Measurements from ENCODE around the gene PROZ. TPM values are rescaled to one million over a fixed set of nuclear protein-coding genes. Genes with fewer than 3 reads are reported as not detected.
"Not testable (repeated sequence)": the region's sequence is repeated elsewhere in the genome, so short reads cannot be mapped to it uniquely, and the experiment has no call there.

PROZ gene
- total and polyA plus RNA-seq, 4 donors: not detected

DNA sequence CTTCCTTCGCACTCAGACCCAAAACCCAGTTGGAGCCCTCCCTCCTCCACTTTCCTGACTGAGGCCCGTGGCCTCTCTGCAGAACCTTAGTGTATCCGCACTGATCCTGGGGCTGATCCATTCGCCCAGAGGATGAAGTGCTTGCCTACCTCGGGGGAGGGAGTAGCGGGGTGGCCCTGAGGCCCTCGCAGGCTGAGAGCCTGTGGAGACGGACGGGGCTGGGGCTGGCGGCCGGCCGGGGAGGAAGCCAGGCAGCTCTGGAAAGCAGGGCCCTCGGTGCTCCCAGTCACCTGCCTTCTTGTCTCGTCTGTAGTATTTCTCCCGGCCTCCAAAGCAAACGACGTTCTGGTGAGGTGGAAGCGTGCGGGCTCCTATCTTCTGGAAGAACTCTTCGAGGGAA is 1.3 kb downstream of the PROZ start:
- TF ChIP-seq, protein P1, sequence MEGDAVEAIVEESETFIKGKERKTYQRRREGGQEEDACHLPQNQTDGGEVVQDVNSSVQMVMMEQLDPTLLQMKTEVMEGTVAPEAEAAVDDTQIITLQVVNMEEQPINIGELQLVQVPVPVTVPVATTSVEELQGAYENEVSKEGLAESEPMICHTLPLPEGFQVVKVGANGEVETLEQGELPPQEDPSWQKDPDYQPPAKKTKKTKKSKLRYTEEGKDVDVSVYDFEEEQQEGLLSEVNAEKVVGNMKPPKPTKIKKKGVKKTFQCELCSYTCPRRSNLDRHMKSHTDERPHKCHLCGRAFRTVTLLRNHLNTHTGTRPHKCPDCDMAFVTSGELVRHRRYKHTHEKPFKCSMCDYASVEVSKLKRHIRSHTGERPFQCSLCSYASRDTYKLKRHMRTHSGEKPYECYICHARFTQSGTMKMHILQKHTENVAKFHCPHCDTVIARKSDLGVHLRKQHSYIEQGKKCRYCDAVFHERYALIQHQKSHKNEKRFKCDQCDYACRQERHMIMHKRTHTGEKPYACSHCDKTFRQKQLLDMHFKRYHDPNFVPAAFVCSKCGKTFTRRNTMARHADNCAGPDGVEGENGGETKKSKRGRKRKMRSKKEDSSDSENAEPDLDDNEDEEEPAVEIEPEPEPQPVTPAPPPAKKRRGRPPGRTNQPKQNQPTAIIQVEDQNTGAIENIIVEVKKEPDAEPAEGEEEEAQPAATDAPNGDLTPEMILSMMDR (IDR thresholded peaks at IDR 0.05; ENCODE audit: control extremely low read depth, extremely low read depth): no peak
- WGBS, 2 donors: 83 to 87% methylated on average over 20 of the region's 20 CpGs
- Histone ChIP-seq H3K27me3 (ENCODE audit: control insufficient read depth in 3 of 3, insufficient read depth in 3 of 3, low read length in 2 of 3) (peaks cover 0 to 18% (median 0%) of the 10 kb centered on the region in 3 donors), H3K36me3 (ENCODE audit: control insufficient read depth in 4 of 4, insufficient read depth in 4 of 4, low read length in 4 of 4) (no peaks in the 10 kb centered on the region), H3K4me3 (no peak overlapping the region), H3K9ac (ENCODE audit: insufficient read depth in 1 of 2, low read length in 2 of 2) (no peak overlapping the region), H3K4me1 (ENCODE audit: control insufficient read depth in 5 of 5, insufficient read depth in 5 of 5, low read length in 5 of 5) (peaks cover 0 to 7% (median 0%) of the 10 kb centered on the region in 5 donors), H3K9me3 (ENCODE audit: control insufficient read depth in 4 of 4, insufficient read depth in 3 of 4, low read length in 3 of 4) (no peaks in the 10 kb centered on the region), H3K27ac (ENCODE audit: low read depth in 1 of 2, low read length in 1 of 2) (no peak overlapping the region)
- ATAC-seq (ENCODE audit: insufficient read depth, low FRiP score): no peak
- DNase-seq: no peak

DNA sequence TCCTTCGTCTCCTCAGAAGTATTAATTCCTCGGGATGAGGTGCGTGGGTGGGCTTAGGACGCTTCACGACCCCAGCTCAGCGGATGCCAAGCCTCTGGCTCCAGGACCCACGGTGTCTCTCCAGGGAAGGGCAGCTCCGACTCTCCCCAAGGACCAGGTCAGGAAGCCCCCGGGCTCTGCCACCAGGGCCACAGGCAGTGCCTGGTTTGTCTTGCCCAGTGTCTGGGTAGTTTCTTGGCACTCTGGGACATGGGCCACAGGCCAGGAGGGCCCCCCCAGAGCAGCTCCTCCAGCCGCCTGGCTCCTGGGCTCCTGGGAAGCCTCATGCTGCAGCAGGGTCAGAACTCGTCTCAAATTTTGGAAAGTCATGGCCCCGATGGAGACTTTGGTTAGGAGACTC is 2.5 kb downstream of the PROZ start:
- Histone ChIP-seq H3K27me3 (ENCODE audit: control insufficient read depth in 3 of 3, insufficient read depth in 3 of 3, low read length in 2 of 3) (peaks cover 0 to 18% (median 0%) of the 10 kb centered on the region in 3 donors), H3K4me1 (ENCODE audit: control insufficient read depth in 5 of 5, insufficient read depth in 5 of 5, low read length in 5 of 5) (peaks cover 0 to 7% (median 0%) of the 10 kb centered on the region in 5 donors), H3K9me3 (ENCODE audit: control insufficient read depth in 4 of 4, insufficient read depth in 3 of 4, low read length in 3 of 4) (no peaks in the 10 kb centered on the region), H3K27ac (ENCODE audit: low read depth in 1 of 2, low read length in 1 of 2) (no peak overlapping the region), H3K4me3 (no peak overlapping the region), H3K36me3 (ENCODE audit: control insufficient read depth in 4 of 4, insufficient read depth in 4 of 4, low read length in 4 of 4) (no peaks in the 10 kb centered on the region), H3K9ac (ENCODE audit: insufficient read depth in 1 of 2, low read length in 2 of 2) (no peak overlapping the region)
- WGBS, 2 donors: 78 to 80% methylated on average over 12 of the region's 12 CpGs
- DNase-seq (no peak), ATAC-seq (ENCODE audit: insufficient read depth, low FRiP score) (no peak)
- TF ChIP-seq, protein P1 (IDR thresholded peaks at IDR 0.05; ENCODE audit: control extremely low read depth, extremely low read depth): no peak

DNA sequence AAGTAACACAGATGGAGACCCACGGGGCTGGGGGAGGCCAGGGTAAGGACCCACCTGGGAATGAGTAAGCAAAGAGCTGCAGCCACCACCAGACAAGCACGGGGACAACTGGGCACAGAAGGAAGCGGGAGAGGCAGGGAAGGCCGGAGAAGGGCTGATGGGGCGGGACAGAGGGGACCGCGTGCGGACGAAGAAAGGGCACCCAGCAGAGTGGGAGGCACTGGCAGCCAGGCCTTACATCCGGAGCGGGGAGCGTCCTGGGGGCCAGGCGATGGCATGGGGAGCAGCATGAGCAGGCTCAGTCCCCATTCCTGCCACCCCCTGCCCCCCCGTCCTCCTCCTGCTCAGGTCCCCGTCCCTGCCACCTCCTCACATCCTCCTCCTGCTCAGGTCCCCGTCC is 3.0 kb downstream of the PROZ start:
- Histone ChIP-seq H3K4me3 (no peak overlapping the region), H3K36me3 (ENCODE audit: control insufficient read depth in 4 of 4, insufficient read depth in 4 of 4, low read length in 4 of 4) (no peaks in the 10 kb centered on the region), H3K9ac (ENCODE audit: insufficient read depth in 1 of 2, low read length in 2 of 2) (no peak overlapping the region), H3K27me3 (ENCODE audit: control insufficient read depth in 3 of 3, insufficient read depth in 3 of 3, low read length in 2 of 3) (peaks cover 0 to 18% (median 0%) of the 10 kb centered on the region in 3 donors), H3K9me3 (ENCODE audit: control insufficient read depth in 4 of 4, insufficient read depth in 3 of 4, low read length in 3 of 4) (no peaks in the 10 kb centered on the region), H3K27ac (ENCODE audit: low read depth in 1 of 2, low read length in 1 of 2) (no peak overlapping the region), H3K4me1 (ENCODE audit: control insufficient read depth in 5 of 5, insufficient read depth in 5 of 5, low read length in 5 of 5) (peaks cover 0 to 7% (median 0%) of the 10 kb centered on the region in 5 donors)
- ATAC-seq (ENCODE audit: insufficient read depth, low FRiP score) (no peak), DNase-seq (no peak)
- 51 to 58% methylated on average over 13 to 16 of the region's 16 CpGs for WGBS, 2 donors
- TF ChIP-seq, protein P1 (IDR thresholded peaks at IDR 0.05; ENCODE audit: control extremely low read depth, extremely low read depth): no peak

DNA sequence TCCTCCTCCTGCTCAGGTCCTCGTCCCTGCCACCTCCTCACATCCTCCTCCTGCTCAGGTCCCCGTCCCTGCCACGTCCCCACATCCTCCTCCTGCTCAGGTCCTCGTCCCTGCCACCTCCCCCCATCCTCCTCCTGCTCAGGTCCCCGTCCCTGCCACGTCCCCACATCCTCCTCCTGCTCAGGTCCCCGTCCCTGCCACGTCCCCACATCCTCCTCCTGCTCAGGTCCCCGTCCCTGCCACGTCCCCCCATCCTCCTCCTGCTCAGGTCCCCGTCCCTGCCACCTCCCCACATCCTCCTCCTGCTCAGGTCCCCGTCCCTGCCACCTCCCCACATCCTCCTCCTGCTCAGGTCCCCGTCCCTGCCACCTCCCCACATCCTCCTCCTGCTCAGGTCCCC is 3.5 kb downstream of the PROZ start:
- not testable (repeated sequence) for H3K27ac ChIP-seq (ENCODE audit: low read depth in 1 of 2, low read length in 1 of 2); H3K4me1 ChIP-seq (ENCODE audit: control insufficient read depth in 5 of 5, insufficient read depth in 5 of 5, low read length in 5 of 5); H3K36me3 ChIP-seq (ENCODE audit: control insufficient read depth in 4 of 4, insufficient read depth in 4 of 4, low read length in 4 of 4); H3K9ac ChIP-seq (ENCODE audit: insufficient read depth in 1 of 2, low read length in 2 of 2); H3K9me3 ChIP-seq (ENCODE audit: control insufficient read depth in 4 of 4, insufficient read depth in 3 of 4, low read length in 3 of 4); H3K4me3 ChIP-seq; DNase-seq; ATAC-seq (ENCODE audit: insufficient read depth, low FRiP score)
- peaks cover 0 to 18% (median 0%) of the 10 kb centered on the region in 3 donors for H3K27me3 ChIP-seq (ENCODE audit: control insufficient read depth in 3 of 3, insufficient read depth in 3 of 3, low read length in 2 of 3)
- WGBS, 2 donors: 11 to 19% methylated on average over 10 to 11 of the region's 13 CpGs

Measured in lung (tissue), 12 donors.